Left renal pelvis (tissue), 4 donors: Measurements from ENCODE around the gene HMOX1. TPM values are rescaled to one million over a fixed set of nuclear protein-coding genes. Genes with fewer than 3 reads are reported as not detected.
"Not testable (repeated sequence)": the region's sequence is repeated elsewhere in the genome, so short reads cannot be mapped to it uniquely, and the experiment has no call there.

Experiments used
- DNase-seq, 4 donors: peaks; one replicate each; pipeline ENCODE4 v3.0.0-alpha.2; 2013; ENCODE audit warnings: low read depth in 4 of 4, low spot score in 3 of 4
- polyA plus RNA-seq, 4 donors: library from polyadenylated mRNA; unstranded; fragments of 120-200 nt; gene quantifications; one replicate each; pipeline ENCODE4 v1.2.1, GENCODE V29; 2013; ENCODE audit not compliant: insufficient read length in 4 of 4

Gene HMOX1
- polyA plus RNA-seq, 4 donors = 20.0 to 50.5 (median 37.2) TPM

- no peak for DNase-seq
Observed at GRCh38 chr22:35349704-35350538, 31.0 kb upstream of the HMOX1 start.

DNA sequence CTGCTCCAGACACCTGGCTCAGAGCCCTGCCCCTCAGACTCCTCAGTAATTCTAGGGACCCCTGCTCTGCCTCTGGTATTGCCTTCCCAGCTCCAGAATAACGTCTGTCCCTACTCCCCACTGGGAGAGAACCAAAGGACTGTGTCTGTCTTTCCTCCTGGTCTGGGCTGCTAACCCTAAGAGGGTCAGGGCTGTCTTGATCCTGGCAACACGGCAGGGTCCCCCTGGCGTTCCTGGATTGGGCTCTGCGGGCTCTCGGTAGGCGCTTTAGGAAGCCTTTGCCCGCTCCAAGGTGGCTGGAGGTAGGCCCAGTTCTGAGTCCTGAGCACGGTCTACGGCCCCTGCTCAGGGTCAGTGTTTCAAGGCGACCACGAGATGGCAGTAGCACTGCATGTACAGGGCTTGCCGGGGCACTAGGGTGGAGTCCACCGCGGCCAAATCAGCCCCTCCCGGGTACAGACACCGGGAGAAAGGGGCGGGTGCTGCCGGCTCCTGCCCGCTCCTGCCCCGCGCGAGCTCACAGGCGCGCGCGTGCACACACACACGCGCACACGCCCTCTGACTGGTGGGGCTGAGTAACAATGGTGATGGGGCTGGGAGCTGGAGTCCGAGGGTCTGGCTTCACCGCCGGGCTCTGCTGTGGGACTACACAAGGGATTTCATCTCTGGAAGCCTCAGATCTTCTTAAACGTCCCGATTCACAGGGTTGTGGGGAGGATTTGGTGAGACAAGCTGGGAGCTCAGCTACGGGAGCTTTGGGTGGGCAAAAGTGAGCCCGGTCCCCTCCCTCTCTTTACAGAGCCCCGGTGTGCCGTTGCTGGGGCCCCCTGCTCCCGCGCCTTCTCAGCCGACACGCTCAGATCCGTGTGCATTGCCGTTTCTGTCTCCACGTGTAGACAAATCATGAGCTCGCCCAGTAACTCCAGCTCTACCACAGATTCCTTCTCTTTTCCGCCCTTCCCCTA, 30.1 kb upstream of the HMOX1 start:
- DNase-seq = peak; percentile 67 to 80 (median 74)

GRCh38 chr22:35352214-35353111, 28.4 kb upstream of the HMOX1 start:
- no peak for DNase-seq

DNA sequence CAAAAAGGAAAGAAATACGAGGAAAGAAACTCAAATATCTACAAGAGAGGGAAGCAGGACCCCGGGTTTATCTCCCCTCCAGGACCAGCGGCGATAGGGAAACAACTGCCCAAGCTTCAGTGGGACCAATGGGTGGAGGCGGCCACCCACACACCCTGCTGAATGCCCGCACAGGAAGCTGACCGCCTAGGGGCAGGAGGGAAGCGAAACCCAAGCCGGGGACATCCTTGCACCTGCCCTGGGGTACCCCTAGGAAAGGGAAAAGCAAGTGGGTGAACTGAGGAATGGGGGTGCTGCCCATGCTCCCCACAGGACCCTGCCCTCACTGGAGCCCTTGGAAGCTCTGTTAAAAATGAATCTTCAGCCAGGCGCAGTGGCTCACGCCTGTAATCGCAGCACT, 27.6 kb upstream of the HMOX1 start:
- no peak for DNase-seq

- no peak for DNase-seq
Observed at GRCh38 chr22:35354068-35354467, 26.8 kb upstream of the HMOX1 start.

DNA sequence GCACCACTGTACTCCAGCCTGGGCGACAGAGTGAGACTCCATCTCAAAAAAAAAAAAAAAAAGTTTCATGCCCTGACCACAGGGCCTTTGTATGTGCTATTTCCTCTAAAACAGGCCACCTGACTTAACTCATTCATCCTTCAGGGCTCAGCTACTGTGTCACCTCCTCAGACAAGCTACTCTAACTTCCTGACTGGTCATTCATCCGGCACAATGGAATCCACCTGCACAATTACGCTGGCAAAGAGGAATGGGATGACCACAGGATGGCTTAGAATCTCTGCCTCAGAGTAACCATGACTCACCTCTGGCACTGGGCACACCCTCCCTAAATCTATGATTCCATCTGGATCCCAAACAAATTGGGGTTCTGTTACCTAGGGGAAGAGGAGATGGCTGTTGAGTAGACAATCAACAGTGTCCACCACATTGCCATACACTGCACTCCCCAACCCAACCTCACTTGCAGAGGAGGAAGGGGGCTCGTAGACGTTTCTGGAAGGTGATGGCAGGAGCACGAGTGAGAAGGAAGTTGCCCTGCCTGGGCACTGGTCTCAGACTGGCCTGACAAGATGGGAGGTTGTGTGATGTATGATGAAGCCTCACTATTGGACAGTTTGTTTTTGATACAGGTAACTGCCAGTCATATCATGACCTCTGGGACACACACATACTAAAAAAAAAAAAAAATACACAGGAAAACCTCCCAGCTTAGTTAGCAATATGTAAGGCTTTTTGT, 22.8 kb upstream of the HMOX1 start:
- no peak for DNase-seq

GRCh38 chr22:35359380-35360065, 21.4 kb upstream of the HMOX1 start:
- no peak for DNase-seq

GRCh38 chr22:35361001-35361558, 19.8 kb upstream of the HMOX1 start:
- no peak for DNase-seq

DNA sequence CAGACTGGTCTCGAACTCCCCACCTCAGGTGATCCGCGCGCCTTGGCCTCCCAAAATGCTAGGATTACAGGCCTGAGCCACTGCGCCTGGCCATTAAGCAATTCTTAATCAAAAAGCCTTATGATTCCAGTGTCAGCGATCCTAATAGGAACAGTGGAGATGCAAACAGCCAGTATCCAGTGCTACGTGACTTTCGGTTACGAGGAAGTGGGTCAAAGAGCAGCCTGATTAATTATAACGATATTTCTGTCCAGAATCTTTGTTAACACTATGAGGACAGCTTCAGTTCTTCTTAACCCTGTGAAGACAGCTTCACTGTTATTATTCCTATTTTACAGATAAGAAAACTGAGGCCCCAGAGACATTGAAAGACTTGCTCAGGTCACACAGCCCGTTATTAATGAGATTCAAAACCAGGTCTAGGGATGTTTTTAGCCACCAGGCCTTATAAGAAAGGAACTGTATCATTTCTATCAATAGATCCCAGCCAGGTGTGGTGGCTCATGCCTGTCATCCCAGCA, 17.3 kb upstream of the HMOX1 start:
- DNase-seq = no peak

DNA sequence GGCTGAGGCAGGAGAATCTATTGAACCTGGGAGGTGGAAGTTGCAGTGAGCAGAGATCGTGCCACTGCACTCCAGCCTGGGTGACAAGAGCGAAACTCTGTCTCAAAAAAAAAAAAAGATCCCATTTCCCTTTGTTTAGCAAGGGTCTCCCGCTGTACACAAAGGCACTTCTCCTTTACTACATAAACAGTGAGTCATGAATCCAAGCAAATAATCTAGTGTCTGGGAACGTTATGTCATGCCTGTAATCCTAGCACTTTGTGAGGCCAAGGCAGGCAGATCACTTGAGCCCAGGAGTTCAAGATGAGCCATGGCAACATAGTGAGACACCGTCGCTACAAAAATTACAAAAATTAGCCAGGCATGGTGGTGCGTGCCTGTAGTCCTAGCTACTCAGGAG, 16.7 kb upstream of the HMOX1 start:
- DNase-seq = not testable (repeated sequence)

- DNase-seq = no peak
Observed at GRCh38 chr22:35367331-35367886, 13.5 kb upstream of the HMOX1 start.

GRCh38 chr22:35368386-35368785, 12.5 kb upstream of the HMOX1 start:
- no peak for DNase-seq

GRCh38 chr22:35369996-35370395, 10.9 kb upstream of the HMOX1 start:
- DNase-seq = no peak

DNA sequence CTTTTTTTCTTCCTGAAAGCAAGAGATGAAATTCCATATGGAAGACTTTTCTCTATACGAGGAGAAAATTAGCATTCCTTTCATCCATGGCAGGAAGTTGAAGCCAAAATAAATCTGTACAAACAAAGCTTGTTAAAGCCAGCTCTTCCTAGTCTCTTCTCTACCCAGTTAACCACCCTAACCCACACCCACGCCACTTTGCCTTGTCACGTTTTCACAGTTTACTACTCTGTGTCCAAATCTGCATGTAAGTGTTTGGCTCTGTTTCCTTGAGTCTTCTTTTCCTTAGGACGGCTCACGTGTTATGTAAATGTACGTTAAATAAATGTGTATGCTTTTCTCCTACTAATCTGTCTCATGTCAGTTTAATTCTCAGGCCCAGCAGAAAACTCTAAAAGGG, 7.1 kb upstream of the HMOX1 start:
- DNase-seq = no peak

- no peak for DNase-seq
Observed at GRCh38 chr22:35375031-35375430, 5.9 kb upstream of the HMOX1 start.

GRCh38 chr22:35375526-35375925, 5.4 kb upstream of the HMOX1 start:
- DNase-seq = no peak

DNA sequence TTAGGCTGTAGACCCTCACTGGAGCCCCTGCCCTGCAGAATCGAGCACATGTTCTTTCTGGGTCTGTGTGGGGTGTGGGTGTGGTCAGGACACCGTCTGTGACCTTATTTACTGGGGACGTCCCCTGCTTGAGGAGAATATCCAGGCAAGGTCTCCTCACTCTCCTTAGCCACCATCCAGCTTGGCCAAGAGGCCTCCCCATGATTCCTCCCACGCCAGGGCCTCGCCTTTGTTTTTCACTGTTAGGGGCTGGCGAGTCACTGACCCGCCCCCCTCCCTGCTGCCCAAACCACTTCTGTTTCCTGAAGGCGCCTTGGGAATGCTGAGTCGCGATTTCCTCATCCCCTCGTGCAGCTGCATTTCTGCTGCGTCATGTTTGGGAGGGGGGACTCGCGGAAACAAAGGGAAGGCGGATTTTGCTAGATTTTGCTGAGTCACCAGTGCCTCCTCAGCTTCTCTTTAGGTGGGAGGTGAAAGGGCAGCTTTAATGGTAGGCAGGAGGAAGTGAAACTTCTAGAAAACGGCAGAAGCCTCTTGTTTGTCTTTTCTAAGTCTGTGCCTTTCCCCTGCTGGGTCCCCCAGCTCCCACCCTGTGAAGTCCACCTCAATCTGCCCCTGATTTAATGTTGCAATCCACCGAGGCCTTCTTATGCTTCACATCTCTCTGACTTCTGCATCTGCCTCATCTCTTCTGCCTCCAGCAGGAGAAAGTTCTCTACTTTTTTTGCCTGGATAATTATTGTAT, 4.0 kb upstream of the HMOX1 start:
- DNase-seq = peak; percentile 90 to 95 (median 92)

GRCh38 chr22:35377735-35378134, 3.2 kb upstream of the HMOX1 start:
- no peak for DNase-seq
